ENCODE results near the gene SLC36A3. TPM values are rescaled to one million over a fixed set of nuclear protein-coding genes. Genes with fewer than 3 reads are reported as not detected.
A peak's percentile ranks its signal among the peaks of the same experiment; 100 is the strongest.

The SLC36A3 gene
- total and polyA plus RNA-seq, 2 of the 4 experiments (the other 2 are of a cell fraction): not detected

DNA sequence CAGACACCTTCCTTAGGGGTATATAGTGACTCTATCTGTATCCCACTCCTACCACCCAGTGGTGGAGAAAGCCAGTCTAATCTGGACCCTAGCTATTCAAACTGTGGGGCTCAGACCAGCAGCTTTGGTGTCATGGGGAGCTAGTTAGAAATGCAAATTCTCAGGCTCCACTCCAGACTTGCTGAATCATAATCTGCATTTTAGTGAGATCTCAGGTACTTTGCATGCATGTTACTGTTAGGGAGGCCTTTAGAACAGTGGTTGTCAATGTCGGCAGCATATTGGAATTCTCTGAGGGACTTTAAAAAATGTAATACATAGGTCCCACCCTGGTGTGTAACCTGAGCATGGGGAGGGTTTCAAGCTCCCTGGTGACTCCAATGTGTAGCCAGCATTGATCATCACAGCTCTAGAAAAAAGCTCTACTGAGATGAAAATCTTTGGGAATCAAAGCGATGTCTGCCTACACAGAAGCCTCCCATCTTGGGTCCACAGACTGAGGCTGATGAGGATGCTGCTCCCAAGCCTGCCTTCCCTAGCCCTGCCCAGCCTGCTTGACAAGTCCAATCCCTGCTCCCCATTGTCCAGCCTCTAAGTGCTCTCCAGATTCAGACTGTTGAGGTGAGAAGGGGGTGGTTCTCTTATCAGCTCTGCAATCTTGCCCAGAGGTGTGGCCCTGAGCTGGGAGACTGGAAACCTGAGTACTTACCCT, 62.5 kb downstream of the SLC36A3 start:
- Histone ChIP-seq H3K79me1 (ENCODE audit: low read depth in 1 of 2, low read length in 2 of 2) (no peaks in the 10 kb centered on the region), H3K36me3 (ENCODE audit: control insufficient read depth, insufficient read depth, low read length) (no peaks in the 10 kb centered on the region), H3K56ac (ENCODE audit: extremely low read depth, insufficient read depth, low read length) (no peak overlapping the region), H3K4me3 (ENCODE audit: insufficient read depth, low read depth, low read length) (no peak overlapping the region), H3K27ac (ENCODE audit: insufficient read depth, low read length) (no peak overlapping the region), H2AK5ac (ENCODE audit: low read depth, low read length) (no peak overlapping the region), H2BK20ac (ENCODE audit: low read depth, low read length) (no peak overlapping the region), H2BK15ac (ENCODE audit: low read depth, low read length) (no peak overlapping the region), H3K9ac (ENCODE audit: low read depth, low read length) (no peak overlapping the region), H4K91ac (ENCODE audit: insufficient read depth, low read depth, low read length) (no peak overlapping the region), H3K9me1 (ENCODE audit: insufficient read depth, low read length) (no peaks in the 10 kb centered on the region), H3K14ac (replicated peaks; ENCODE audit: low read depth, low read length) (no peak overlapping the region), H2AK9ac (replicated peaks; ENCODE audit: low read depth, low read length, poor library complexity) (no peak overlapping the region), H3K18ac (ENCODE audit: low read depth, low read length) (no peak overlapping the region), H4K20me1 (ENCODE audit: insufficient read depth, low read length) (no peaks in the 10 kb centered on the region), H2AFZ (replicated peaks; ENCODE audit: low read length, poor library complexity) (peak overlapping the region; percentile 32), H3K23ac (ENCODE audit: low read depth, low read length) (no peak overlapping the region), H2BK120ac (ENCODE audit: low read depth, low read length) (no peak overlapping the region), H4K5ac (ENCODE audit: low read depth, low read length) (no peak overlapping the region), H3K9me3 (ENCODE audit: control insufficient read depth, insufficient read depth, low read length) (no peaks in the 10 kb centered on the region), H4K8ac (ENCODE audit: low read depth in 2 of 2, low read length in 2 of 2) (no peak overlapping the region), H3K27me3 (ENCODE audit: control insufficient read depth, insufficient read depth, low read length) (peaks cover 26% of the 10 kb centered on the region), H3K4me1 (ENCODE audit: control insufficient read depth, insufficient read depth, low read length) (no peaks in the 10 kb centered on the region), H3K4me2 (ENCODE audit: low read depth, low read length) (no peak overlapping the region), H2BK5ac (ENCODE audit: low read depth, low read length, poor library complexity, severe bottlenecking) (no peak overlapping the region), H3K4ac (ENCODE audit: low read depth, low read length) (no peak overlapping the region)
- DNase-seq (no peak), ATAC-seq (ENCODE audit: low read depth) (no peak)
- in situ Hi-C loops (cut with MboI; ENCODE audit: low sequenced_read_pairs) (no loop called here), intact Hi-C loops (cut with micrococcal nuclease) (no loop called here), dilution Hi-C loops (cut with HindIII; ENCODE audit: low sequenced_read_pairs, unreplicated experiment) (no loop called here)
- ChIA-PET POLR2A (ENCODE audit: unreplicated experiment) (no interaction called here), CTCF (interaction anchor here (0.7 kb wide), 1 partner anchor 73 kb away, joined by 4 read pairs; no protein-coding TSS in a partner anchor)
- TF ChIP-seq, protein P1, sequence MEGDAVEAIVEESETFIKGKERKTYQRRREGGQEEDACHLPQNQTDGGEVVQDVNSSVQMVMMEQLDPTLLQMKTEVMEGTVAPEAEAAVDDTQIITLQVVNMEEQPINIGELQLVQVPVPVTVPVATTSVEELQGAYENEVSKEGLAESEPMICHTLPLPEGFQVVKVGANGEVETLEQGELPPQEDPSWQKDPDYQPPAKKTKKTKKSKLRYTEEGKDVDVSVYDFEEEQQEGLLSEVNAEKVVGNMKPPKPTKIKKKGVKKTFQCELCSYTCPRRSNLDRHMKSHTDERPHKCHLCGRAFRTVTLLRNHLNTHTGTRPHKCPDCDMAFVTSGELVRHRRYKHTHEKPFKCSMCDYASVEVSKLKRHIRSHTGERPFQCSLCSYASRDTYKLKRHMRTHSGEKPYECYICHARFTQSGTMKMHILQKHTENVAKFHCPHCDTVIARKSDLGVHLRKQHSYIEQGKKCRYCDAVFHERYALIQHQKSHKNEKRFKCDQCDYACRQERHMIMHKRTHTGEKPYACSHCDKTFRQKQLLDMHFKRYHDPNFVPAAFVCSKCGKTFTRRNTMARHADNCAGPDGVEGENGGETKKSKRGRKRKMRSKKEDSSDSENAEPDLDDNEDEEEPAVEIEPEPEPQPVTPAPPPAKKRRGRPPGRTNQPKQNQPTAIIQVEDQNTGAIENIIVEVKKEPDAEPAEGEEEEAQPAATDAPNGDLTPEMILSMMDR (conservative IDR thresholded peaks at IDR 0.05; ENCODE audit: low read depth, low read length): no peak
- TF ChIP-seq FOS (IDR thresholded peaks at IDR 0.05; ENCODE audit: low read depth, low read length) (no peak), MXI1 (IDR thresholded peaks at IDR 0.05; ENCODE audit: borderline replicate concordance, low read depth, low read length) (no peak), MAZ (IDR thresholded peaks at IDR 0.05; ENCODE audit: borderline replicate concordance, low read depth, low read length) (no peak), CEBPB (IDR thresholded peaks at IDR 0.05; ENCODE audit: low read depth, low read length) (no peak), RAD21 (IDR thresholded peaks at IDR 0.05; ENCODE audit: low read length) (no peak), SMC3 (IDR thresholded peaks at IDR 0.05; ENCODE audit: low read depth, low read length) (no peak), CHD1 (IDR thresholded peaks at IDR 0.05; ENCODE audit: low read depth, low read length) (no peak), MAFK (IDR thresholded peaks at IDR 0.05; ENCODE audit: low read depth, low read length) (no peak), NFE2L2 (IDR thresholded peaks at IDR 0.05; ENCODE audit: low read depth, low read length) (no peak), RFX5 (IDR thresholded peaks at IDR 0.05; ENCODE audit: low read depth, low read length) (no peak), BHLHE40 (IDR thresholded peaks at IDR 0.05; ENCODE audit: low read depth, low read length) (no peak), POLR2A (IDR thresholded peaks at IDR 0.05; ENCODE audit: low read depth, low read length) (no peak)
- TF ChIP-seq, protein P2, sequence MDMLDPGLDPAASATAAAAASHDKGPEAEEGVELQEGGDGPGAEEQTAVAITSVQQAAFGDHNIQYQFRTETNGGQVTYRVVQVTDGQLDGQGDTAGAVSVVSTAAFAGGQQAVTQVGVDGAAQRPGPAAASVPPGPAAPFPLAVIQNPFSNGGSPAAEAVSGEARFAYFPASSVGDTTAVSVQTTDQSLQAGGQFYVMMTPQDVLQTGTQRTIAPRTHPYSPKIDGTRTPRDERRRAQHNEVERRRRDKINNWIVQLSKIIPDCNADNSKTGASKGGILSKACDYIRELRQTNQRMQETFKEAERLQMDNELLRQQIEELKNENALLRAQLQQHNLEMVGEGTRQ (IDR thresholded peaks at IDR 0.05; ENCODE audit: low read depth, low read length): no peak
- TF ChIP-seq, protein P3, sequence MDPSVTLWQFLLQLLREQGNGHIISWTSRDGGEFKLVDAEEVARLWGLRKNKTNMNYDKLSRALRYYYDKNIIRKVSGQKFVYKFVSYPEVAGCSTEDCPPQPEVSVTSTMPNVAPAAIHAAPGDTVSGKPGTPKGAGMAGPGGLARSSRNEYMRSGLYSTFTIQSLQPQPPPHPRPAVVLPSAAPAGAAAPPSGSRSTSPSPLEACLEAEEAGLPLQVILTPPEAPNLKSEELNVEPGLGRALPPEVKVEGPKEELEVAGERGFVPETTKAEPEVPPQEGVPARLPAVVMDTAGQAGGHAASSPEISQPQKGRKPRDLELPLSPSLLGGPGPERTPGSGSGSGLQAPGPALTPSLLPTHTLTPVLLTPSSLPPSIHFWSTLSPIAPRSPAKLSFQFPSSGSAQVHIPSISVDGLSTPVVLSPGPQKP (IDR thresholded peaks at IDR 0.05; ENCODE audit: borderline replicate concordance, low read depth, low read length): no peak
- WGBS, 2 experiments (ENCODE audit: extremely low coverage in 2 of 2, insufficient read length in 1 of 2): no CpG with 5 or more reads among the region's 2 CpGs
- BruUV-seq (replicated peaks): no TSS peak

Measured in IMR-90 (cell line).